ENCODE data around the gene ABL2. TPM values are rescaled to one million over a fixed set of nuclear protein-coding genes. Genes with fewer than 3 reads are reported as not detected.

The ABL2 gene
- total and polyA plus RNA-seq, 9 of the 15 experiments (the other 6 are each of a cell fraction or from before 2014, with no cell fraction given): 1.4 to 15.0 (median 8.6) TPM

GRCh38 chr1:179247923-179248322 lies 18.4 kb upstream of the ABL2 start (continued):
- TF ChIP-seq HLTF (IDR thresholded peaks at IDR 0.05): 0 out of 2 replicates have a peak, but pooled peaks have one; percentile 55
- TF ChIP-seq ZKSCAN1 (IDR thresholded peaks at IDR 0.05; ENCODE audit: low read depth, low read length): no peak
- 0 out of 2 replicates have a peak, but pooled peaks have one; percentile 53 for TF ChIP-seq MCM3 (IDR thresholded peaks at IDR 0.05)
- TF ChIP-seq ETV1 (tag; conservative IDR thresholded peaks at IDR 0.05; ENCODE audit: low read depth): no peak
- 0 out of 2 replicates have a peak, but pooled peaks have one; percentile 9 for TF ChIP-seq ARID1B (IDR thresholded peaks at IDR 0.05)
- no peak for TF ChIP-seq NCOA6 (IDR thresholded peaks at IDR 0.05)
- peak; percentile 35 for TF ChIP-seq ARHGAP35 (IDR thresholded peaks at IDR 0.05; ENCODE audit: partially characterized antibody)
- no peak for TF ChIP-seq PATZ1 (CRISPR knock-in tag; IDR thresholded peaks at IDR 0.05; ENCODE audit: borderline replicate concordance)
- no peak for TF ChIP-seq RBBP5 (IDR thresholded peaks at IDR 0.05; ENCODE audit: borderline replicate concordance, insufficient read depth, low read length, poor library complexity, severe bottlenecking)
- TF ChIP-seq ZC3H4 (CRISPR knock-in tag; IDR thresholded peaks at IDR 0.05; ENCODE audit: borderline replicate concordance): no peak
- no peak for TF ChIP-seq ZNF23 (CRISPR knock-in tag; IDR thresholded peaks at IDR 0.05)
- TF ChIP-seq TEAD1 (CRISPR knock-in tag; IDR thresholded peaks at IDR 0.05): no peak
- no peak for TF ChIP-seq CREB5 (CRISPR knock-in tag; IDR thresholded peaks at IDR 0.05)
- TF ChIP-seq ARID2 (IDR thresholded peaks at IDR 0.05): 0 out of 2 replicates have a peak, but pooled peaks have one; percentile 22
- TF ChIP-seq NKRF (IDR thresholded peaks at IDR 0.05; ENCODE audit: borderline replicate concordance): peak; percentile 38; the same call in 1 of the 2 replicates
- TF ChIP-seq HBP1 (CRISPR knock-in tag; IDR thresholded peaks at IDR 0.05): 0 out of 2 replicates have a peak, but pooled peaks have one; percentile 62
- TF ChIP-seq PML (IDR thresholded peaks at IDR 0.05; ENCODE audit: low read length): no peak
